ENCODE measurements around the gene KLK11.

Gene KLK11, protein sequence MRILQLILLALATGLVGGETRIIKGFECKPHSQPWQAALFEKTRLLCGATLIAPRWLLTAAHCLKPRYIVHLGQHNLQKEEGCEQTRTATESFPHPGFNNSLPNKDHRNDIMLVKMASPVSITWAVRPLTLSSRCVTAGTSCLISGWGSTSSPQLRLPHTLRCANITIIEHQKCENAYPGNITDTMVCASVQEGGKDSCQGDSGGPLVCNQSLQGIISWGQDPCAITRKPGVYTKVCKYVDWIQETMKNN

DNA sequence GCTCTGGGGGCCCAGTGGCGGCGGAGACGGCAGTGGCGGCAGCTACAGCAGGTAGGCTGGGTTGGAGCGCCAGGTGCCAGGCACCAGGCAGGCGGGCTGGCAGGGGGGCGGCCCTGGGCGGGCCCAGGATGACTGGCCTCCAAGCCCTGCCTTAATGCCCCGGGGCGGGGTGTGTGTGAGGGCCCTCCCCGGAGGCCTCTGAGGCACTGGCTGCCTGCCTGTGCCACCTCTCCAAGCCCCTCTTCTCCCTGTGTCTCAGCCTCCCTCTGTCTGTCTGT lies at the start of gene KLK11:
TSS of gene KLK11 (minus strand) at position 63 of the 278 bp plus-strand sequence. CDS start 985 bp downstream, outside the sequence.
- no peak for DNase-seq (ENCODE audit: low read depth)

DNA sequence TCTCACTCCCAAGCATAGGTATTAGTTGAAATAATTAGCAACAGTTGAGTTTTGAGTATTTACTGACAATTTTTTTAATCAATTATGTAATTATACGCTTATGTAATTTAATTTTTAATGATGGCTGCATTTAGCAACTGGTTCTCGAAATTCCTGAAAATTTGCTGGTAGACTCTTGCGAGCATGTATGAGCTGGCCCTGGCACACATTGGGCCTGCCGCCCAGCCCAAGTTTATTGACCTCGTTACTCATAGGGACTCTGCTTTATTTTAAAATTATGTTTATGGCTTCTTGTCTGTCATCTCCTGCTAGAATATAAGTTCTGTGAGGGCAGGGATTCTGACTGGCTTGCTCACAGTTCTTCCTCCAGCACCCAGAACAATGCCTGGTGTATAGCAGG lies 49.6 kb upstream of the KLK11 start:
- DNase-seq (ENCODE audit: low read depth), result no peak

DNA sequence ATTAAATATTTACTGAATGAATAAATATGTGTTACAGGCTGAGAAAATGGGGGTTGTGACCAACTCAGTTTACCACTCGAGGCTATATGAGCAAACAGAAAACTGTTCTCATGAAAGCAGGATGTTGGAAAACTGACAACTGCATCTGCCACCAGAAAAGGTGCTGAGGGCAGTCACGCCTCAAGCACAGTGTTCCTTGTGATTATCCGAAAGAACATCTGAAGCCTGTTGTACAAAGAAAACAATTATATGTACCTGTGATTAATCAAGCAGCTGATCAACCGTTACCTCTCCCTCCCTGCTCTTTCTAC lies 44.6 kb upstream of the KLK11 start:
- no peak for DNase-seq (ENCODE audit: low read depth)

DNA sequence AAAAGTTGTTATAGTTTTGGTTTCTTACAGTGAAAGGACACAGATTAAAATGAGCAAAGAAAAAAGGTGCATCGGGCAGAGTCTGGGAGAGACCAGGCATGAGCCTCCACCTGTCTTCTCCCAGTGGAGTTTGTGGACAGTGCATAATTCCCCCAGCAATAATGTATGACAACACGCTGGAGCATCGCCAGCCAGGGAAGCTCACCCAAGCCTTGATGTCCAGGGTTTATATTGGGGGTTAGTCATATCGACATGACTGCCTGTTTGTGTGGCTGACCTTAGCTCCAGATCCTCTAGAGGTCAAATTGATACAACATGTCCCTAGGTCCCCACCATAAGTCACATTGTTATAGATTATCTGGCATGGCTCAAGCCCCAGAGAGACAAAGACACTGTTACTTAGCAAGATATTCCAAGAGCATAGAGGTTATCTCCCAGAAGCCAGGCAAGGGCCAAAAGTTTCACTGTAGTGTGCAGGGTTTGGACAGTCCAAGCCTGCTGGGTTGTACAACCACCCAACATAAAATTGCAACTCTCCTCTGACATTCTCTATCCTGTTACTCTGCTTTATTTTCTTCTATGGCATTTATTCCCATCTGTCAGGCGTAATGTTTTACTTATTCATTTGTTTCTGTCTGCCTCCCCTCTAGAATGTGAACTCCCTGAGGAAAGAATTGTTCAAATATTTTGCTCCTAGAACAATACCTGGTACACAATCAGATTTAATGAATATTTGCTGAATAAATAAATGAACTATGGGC lies 44.1 kb upstream of the KLK11 start:
- no peak for DNase-seq (ENCODE audit: low read depth)

DNA sequence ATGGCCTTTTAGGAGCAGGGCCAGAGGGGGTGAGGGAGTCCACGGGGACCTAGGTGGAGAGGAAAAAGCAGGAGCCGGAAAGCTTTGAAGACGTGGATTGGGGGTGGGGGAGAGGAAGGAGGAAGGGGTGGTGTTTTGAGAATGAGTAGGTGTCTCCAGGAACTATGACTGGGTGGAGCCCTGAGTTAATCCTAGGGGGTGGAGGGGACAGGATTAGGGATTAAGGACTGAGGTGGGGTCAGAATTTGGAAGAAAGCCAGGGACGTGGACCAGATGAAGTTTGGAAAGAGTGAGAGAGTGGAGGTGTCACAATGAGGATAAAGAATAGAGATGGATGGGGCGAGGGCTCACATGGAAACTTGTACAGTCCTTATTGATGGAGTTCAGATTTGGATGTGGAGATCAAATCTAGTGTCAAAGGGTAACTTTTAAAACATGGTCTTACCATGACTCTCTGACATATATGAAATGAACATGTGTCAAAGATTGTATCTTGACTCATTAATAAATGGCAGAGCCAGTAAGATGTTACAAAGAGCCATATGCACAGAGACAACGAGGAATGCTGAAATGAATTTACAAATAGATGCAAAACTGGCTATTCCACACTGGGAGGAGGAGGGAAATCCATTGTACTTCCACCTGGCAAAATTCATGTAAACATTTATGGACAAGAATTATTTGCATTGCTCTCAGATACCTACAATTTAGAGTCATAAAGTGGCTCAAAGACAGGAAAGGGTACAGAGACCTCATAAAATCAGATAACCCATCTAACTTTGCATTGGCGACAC lies 40.2 kb upstream of the KLK11 start:
- no peak for DNase-seq (ENCODE audit: low read depth)

DNA sequence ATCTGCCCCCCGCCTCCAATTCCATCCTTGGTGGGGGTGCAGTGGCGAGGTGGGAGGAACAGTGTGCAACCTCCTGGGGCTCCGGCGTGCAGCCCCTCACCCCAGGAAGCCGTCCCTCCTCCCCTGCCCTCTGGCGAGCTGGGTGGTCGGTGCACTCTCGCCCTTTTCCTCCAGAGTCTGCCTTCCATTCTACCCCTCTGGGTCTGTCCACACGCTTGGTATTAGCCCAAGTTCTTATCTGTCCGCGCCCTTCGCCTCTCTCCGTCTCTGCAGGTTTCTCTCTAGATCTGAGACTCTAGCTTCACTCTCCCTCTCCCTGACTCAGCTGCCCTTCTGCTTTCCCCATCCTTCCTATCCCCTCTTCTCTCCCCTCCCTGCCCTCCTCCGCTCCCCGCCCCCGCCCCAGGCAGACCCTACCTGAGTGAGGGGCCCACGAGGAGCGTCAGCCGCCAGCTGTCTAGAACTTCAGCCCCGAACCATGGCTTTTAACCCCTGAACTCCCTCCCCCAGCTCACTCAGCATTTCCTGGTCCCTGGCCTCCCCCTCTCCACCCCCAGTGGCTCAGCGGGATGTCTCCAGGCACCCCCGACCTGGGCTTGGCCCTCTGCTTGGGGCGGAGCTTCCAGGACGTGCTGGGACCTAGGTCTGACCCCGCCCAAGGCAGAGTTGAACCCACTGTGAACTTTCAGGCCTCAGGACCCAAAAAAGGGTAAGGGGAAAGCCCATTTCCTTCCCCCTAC lies 39.0 kb upstream of the KLK11 start:
- DNase-seq (ENCODE audit: low read depth), result no peak

DNA sequence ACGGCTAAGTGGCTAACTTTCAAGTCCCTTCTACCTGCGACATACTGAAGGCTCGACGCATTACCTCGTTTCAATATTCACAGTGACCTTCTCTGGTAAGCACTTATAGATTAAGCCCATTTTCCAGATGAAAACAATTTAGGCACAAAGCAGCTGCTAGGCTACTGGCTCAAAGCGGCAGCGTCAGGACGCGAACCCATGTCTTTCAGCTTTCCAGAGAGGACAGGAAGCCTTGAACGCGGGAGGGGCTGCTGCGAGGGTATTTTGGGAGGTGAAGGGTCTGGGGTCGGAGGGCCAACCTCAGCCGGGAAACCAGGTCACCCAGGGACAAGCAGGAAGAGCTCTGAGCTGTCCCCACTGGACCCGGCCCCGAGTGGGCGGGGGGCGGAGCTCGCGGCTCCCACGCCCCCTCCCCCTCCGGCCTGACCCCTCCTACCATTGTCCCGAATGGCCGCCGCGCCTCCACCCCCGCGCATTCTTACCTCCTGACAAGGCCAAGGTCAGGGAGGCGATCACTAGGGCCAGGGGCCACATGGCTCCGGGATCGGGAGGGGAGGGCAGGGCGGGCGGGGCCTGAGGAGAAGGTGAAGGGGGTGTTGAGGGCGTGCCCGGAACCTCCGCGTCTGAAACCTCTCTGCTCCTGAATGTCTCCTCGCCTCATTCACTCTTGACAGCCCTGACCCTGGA lies 38.3 kb upstream of the KLK11 start, which contains the start of gene KLK13:
TSS of gene KLK13 (minus strand) at position 559 of the 687 bp plus-strand sequence. CDS start at position 534, 25 bp downstream.
- DNase-seq (ENCODE audit: low read depth), result no peak

DNA sequence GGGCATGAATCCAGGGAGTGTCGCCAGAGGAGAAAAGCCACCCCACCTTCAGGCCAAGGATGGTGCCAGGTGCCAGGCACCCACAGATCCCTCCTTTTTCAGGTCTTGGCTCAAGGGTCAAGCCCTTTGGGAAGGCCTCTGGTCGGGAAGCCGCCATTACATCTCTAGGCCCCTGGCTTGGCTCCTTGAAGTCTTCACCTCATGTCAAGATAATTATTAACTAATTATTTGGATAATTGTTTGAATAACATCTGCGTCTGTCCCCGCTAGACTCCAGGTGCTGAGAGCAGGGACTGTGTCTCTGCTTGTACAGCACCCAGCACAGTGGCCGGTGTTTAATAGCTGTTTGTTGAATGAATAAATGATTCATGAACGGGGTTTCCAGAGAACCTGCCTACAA lies 37.2 kb upstream of the KLK11 start:
- DNase-seq (ENCODE audit: low read depth), result no peak

DNA sequence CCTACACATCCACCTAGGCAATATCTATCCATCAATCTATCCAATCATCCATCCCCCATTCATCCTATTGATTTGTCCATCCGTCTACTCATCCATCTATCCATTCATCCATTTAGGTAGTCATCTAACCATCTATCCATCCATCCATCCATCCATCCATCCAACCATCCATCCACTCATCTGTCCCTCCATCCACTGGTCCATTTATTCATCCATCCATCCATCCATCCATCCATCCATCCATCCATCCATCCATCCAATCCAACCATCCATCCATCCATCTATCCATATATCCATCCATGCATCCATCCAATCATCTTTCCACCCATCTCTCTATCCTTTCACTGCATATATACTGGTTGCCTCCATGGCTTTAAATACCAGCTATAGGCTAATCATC lies 34.6 kb upstream of the KLK11 start:
- DNase-seq (ENCODE audit: low read depth), result no peak

DNA sequence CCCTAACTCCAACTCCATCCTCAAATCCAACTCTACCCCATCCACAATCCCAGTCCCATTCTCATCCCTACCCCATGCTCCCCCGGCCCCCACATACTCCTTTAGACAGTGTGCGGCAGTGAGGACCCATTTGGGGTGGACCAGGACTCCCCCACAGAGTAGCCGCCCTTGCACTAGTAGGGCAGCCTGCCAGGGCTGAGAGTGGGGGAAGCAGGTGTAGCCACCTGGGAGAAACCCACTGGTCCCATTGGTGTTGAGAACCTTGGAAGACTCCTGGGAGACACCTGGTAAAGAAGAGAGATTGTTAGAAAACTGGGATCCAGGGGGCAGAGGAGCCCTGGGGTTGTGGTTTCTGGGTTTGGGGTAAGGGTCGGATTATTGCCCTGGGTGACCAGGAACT lies 33.9 kb upstream of the KLK11 start:
- no peak for DNase-seq (ENCODE audit: low read depth)

DNA sequence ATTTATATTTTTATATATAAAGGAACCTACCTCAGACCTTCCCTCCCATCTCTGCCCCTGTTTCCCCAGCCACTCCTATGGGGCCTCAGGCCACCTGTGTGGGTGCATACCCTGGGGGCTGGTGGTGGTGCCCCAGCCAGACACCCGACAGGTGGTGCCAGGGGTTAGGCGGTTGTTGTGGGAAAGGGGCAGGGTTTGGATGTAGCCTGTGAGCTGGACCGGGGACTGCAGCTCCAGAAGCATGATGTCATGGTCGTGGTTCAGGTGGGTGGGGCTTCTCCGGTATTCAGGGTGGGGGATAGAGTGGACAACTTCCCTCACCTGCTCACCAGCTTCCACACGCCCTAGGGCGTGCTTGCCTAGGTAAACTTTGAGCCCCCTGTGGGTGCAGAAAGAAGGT lies 33.3 kb upstream of the KLK11 start:
- DNase-seq (ENCODE audit: low read depth), result no peak

DNA sequence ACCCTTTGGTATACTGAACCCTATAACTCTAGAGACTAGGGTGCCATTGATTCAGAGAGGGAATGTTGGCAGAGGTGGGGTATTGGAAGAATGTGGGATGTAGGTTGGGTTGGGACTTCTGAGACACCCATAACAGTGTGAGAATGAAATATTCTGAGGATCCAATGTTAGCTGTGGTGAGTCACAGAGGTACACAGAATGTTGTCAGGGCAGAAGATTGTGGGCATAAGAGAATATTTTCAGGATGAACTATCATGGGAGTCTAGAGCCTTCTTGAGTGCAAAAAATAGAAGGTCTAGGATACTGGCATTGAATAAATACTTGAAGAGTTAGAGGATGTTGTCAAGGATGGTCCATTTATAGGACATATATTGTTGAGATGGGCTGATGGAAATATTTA lies 29.4 kb upstream of the KLK11 start:
- DNase-seq (ENCODE audit: low read depth), result no peak

DNA sequence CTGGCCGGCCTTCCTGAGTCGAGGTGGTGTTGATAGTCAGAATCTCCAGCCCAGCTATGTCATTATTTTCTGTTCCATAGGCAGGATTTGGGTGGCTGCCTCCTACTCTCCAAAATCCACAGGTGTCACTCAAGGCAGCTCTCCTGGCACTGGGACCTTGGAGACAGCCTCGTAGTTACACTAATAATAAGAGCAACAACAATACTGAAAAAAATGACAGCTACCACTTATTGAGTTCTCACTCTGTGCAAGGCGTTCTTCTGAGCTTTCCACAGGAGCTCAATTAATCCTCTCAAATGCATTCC lies 20.6 kb upstream of the KLK11 start:
- no peak for DNase-seq (ENCODE audit: low read depth)

DNA sequence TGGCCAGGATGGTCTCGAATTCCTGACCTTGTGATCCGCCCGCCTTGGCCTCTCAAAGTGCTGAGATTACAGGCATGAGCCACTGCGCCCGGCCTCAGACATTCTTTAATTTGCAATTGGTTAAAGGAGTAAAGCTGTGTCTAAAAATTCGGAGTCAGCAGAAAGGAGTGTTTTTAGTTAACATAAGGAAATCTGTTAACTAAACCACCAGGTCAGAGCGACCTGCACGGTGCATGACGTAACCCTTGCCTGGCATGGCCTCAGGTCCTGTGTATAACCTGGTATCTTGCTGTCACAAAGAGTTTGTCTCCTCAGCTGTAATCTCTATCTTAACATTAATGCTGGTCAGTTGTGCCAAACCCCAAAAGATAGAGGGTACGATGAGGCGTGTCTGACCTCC lies 17.9 kb upstream of the KLK11 start:
- DNase-seq (ENCODE audit: low read depth), result no peak

DNA sequence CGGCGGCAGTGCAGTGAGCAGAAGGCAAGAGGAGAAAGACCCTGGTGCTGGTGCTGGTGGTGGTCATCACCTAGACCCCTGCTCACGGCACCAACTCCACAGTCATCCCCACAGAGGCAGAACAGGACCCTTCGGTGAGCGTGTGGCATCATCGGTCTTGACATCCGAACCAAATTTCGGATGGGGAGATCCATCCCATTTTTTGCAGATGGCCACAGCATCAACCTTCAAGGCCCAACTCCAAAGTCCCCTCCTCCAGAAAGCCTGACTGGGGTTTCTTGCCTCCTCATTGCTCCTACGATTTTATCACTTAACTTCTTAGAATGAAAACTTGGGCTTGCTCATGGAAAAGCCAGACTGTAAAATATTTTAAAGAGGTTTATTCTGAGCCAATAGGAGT lies 17.1 kb upstream of the KLK11 start:
- DNase-seq (ENCODE audit: low read depth), result no peak

DNA sequence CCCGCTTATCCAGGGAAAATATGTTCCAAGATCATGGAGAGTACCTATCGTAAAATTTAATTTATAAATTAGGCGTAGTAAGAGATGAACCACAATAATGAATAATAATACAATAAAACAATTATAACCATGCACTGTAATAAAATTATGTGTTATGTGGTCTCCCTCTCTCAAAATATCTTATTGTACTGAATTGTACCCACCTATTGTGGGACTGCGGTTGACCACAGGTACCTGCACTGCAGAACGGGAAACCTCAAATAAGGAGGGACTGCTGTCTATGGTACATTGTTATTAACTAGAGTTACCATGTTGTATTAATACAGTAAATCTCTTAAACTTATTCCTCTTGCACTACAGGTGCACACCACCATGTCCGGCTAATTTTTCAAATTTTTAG lies 13.7 kb upstream of the KLK11 start:
- no peak for DNase-seq (ENCODE audit: low read depth)

DNA sequence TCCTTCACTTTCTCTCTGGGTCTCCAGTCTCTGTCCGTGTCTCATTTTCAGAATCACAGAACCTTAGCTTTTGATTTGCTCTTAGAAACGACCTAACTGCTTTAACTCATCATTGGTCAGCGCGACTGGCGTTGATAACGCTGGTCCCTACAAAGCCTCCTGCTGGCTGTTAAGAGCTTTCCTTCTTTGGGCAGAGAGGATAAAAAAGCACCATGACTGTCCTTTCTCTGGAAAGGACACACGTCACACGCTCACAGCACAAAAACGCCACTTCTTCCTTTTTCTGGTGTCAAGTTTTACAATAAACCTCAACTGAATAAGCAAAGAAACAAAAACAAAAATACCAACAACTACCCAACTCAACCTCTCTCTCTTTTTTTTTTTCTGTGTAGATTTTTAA lies 10.1 kb upstream of the KLK11 start:
- no peak for DNase-seq (ENCODE audit: low read depth)

DNA sequence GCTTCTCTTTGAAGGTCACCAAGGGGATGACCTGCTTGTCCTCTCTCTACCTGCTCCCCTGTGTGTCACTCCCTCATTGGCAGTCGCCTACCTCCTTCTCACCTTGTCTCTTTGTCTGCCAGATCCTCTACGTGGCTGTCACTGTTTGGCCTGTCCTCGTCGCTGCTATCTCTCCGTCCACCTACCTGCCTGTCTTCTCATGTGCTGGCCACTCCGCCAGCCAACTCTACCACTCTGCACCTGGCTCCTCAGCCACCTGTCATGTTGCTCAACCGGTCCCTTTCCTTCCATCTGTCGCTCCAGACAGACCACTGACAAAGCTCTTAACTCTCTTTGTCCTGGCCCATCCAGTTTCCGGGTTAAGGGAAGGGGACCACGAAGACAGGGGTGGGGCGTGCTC lies 8.3 kb upstream of the KLK11 start, which contains the start of gene KLK12:
TSS of gene KLK12 (minus strand) at position 299 of the 400 bp plus-strand sequence. CDS start 381 bp downstream, outside the sequence.
- no peak for DNase-seq (ENCODE audit: low read depth)

DNA sequence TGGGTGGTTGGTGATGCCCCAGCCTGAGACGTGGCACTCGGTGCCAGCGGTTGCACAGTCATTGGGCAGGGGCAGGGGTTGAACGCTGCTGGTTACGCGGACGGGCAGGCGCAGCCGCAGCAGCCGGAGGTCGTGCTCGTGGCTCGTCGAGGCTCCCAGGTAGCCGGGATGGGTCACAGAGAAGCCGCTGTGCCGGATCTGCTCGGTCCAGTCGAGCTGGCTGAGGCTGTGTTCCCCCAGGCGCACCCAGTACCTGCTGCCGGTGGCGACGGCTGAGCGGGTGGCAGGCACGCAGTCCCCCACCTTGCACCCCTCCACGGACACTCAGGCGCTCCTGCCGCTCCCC lies 5.4 kb upstream of the KLK11 start:
- no peak for DNase-seq (ENCODE audit: low read depth)

DNA sequence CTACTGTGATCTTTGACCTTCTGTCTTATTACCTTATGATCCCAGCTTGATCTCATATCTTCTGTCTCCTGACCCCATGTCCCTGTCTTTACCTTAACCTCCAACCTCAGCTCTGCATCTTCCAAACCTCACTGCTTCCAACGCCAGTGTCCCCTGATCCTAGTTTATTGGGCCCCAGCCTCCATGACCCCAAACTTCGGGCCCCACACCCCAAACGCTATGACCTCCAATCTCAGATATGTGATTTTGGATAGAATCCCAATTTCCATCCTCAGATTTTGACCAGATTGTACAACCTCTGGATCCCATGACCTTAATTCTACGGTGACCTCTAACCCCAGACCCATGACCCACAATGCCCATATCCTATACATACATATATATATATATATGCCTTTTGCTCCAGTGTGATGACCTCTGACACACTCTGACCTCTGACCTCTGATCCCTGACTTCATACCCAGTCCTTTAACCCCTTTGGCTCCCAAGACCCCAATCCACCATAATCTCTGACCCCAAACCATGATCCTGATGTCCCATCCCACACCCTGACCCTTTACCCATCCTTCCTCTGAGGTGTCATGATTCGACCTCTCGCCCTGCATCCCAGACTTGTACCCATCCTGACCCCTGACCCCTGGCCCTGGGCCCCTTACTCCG lies 4.9 kb upstream of the KLK11 start:
- no peak for DNase-seq (ENCODE audit: low read depth)

DNA sequence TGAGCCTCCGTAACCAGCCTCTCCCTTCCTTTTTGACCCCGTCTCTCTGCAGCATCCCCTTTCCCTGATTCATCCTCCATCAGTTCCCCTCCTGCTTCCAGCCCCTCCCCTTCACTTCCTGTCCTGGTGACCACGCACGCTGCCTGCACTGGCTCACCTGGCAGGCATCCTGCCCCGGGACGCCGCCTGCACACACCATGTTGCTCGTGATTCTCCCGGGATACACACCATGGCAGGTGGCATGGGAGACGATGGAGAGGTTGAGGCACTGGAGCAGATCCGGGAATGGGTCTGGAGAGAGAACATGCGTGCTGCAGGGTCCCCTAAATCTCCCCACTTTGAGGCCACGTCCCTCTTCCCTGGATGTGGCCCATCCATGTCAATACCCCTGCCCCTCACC lies 4.2 kb upstream of the KLK11 start:
- DNase-seq (ENCODE audit: low read depth), result no peak

DNA sequence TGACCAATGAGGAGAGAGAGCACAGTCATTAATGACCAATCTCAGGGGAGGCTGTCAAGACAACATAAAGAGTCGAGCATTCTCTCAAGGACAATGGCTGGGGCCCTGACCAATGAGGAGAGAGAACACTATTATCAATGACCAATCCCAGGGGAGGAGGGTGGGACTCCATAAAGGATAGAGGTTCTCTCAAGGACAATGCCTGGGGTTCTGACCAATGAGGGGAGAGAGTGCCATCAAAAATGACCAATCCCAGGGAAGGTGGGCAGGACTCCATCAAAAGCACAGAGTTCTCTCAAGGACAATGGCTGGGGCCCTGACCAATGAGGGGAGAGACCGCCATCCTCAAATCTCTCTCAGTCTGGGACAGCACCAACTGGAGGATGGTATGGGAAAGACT lies 3.3 kb upstream of the KLK11 start:
- no peak for DNase-seq (ENCODE audit: low read depth)
